Activated T-cell treated with anti-CD3 and anti-CD28 coated beads, Interleukin-2, amount 50 U/mL, for 24 hours (primary cell): ENCODE results near the gene BATF.

ENCODE experiments used
- DNase-seq: peaks from one replicate; pipeline ENCODE4 v3.0.0-alpha.2; 2020
- H3K27ac Mint-ChIP-seq: 2 replicates; pipeline ENCODE4 v1.8.0; 2020; ENCODE audit warnings: mild to moderate bottlenecking, mixed read lengths
- H3K27me3 Mint-ChIP-seq: 2 replicates; pipeline ENCODE4 v1.8.0; 2020; ENCODE audit warnings: mixed read lengths
- H3K36me3 Mint-ChIP-seq: 2 replicates; pipeline ENCODE4 v1.8.0; 2020; ENCODE audit warnings: low read depth, mixed read lengths
- H3K4me1 Mint-ChIP-seq: 2 replicates; pipeline ENCODE4 v1.8.0; 2020; ENCODE audit warnings: low read depth, mixed read lengths
- H3K4me3 Mint-ChIP-seq: 2 replicates; pipeline ENCODE4 v1.8.0; 2020; ENCODE audit warnings: mild to moderate bottlenecking, moderate library complexity, mixed read lengths
- H3K9me3 Mint-ChIP-seq: 2 replicates; pipeline ENCODE4 v1.8.0; 2020; ENCODE audit warnings: mixed read lengths

BATF gene

GRCh38 chr14:75515629-75515996 lies 6.7 kb upstream of the BATF start:
- DNase-seq = no peak
- Mint-ChIP-seq H3K27ac (peak overlapping the region; percentile 22), H3K9me3 (peaks cover 15% of the 10 kb centered on the region)

GRCh38 chr14:75518625-75519024 lies 3.6 kb upstream of the BATF start:
- Mint-ChIP-seq H3K36me3 (peaks cover 16% of the 10 kb centered on the region), H3K27ac (no peak overlapping the region), H3K4me1 (peaks cover 76% of the 10 kb centered on the region), H3K4me3 (no peak overlapping the region), H3K9me3 (no peaks in the 10 kb centered on the region), H3K27me3 (no peaks in the 10 kb centered on the region)
- no peak for DNase-seq

More at GRCh38 chr14:75515629-75515996, 6.7 kb upstream of the BATF start:
- Mint-ChIP-seq H3K27me3 (no peaks in the 10 kb centered on the region), H3K36me3 (peaks cover 13% of the 10 kb centered on the region), H3K4me3 (peak overlapping the region; percentile 70), H3K4me1 (peaks cover 72% of the 10 kb centered on the region)

GRCh38 chr14:75519394-75519793 lies 2.9 kb upstream of the BATF start:
- peaks cover 76% of the 10 kb centered on the region for H3K4me1 Mint-ChIP-seq
- no peaks in the 10 kb centered on the region for H3K9me3 Mint-ChIP-seq
- peaks cover 24% of the 10 kb centered on the region for H3K36me3 Mint-ChIP-seq
- H3K27ac Mint-ChIP-seq = no peak overlapping the region
- no peaks in the 10 kb centered on the region for H3K27me3 Mint-ChIP-seq
- H3K4me3 Mint-ChIP-seq = no peak overlapping the region
- no peak for DNase-seq

- Mint-ChIP-seq H3K36me3 (peaks cover 31% of the 10 kb centered on the region), H3K9me3 (no peaks in the 10 kb centered on the region), H3K4me3 (peak overlapping the region; percentile 7), H3K4me1 (peaks cover 77% of the 10 kb centered on the region), H3K27me3 (no peaks in the 10 kb centered on the region), H3K27ac (peak overlapping the region; percentile 100)
- DNase-seq = no peak
Measured at GRCh38 chr14:75519826-75520728, 2.2 kb upstream of the BATF start.

GRCh38 chr14:75520852-75521251 lies 1.4 kb upstream of the BATF start:
- Mint-ChIP-seq H3K4me3 (peak overlapping the region; percentile 100), H3K27ac (peak overlapping the region; percentile 100), H3K9me3 (no peaks in the 10 kb centered on the region)

GRCh38 chr14:75521415-75522199 lies 662 bp upstream of the BATF start:
- Mint-ChIP-seq H3K36me3 (peaks cover 46% of the 10 kb centered on the region), H3K27me3 (no peaks in the 10 kb centered on the region), H3K4me3 (peak overlapping the region; percentile 100), H3K4me1 (peaks cover 77% of the 10 kb centered on the region), H3K9me3 (no peaks in the 10 kb centered on the region), H3K27ac (peak overlapping the region; percentile 100)
- peak; percentile 59 for DNase-seq

More at GRCh38 chr14:75520852-75521251, 1.4 kb upstream of the BATF start:
- peaks cover 39% of the 10 kb centered on the region for H3K36me3 Mint-ChIP-seq
- peaks cover 77% of the 10 kb centered on the region for H3K4me1 Mint-ChIP-seq
- H3K27me3 Mint-ChIP-seq = no peaks in the 10 kb centered on the region
- no peak for DNase-seq

- Mint-ChIP-seq H3K27me3 (no peaks in the 10 kb centered on the region), H3K27ac (peak overlapping the region; percentile 100), H3K36me3 (peaks cover 58% of the 10 kb centered on the region), H3K9me3 (no peaks in the 10 kb centered on the region), H3K4me3 (peak overlapping the region; percentile 100), H3K4me1 (peaks cover 81% of the 10 kb centered on the region)
- DNase-seq = no peak
Measured at GRCh38 chr14:75522983-75523318, 682 bp downstream of the BATF start.

GRCh38 chr14:75523771-75524171 lies 1.5 kb downstream of the BATF start:
- Mint-ChIP-seq H3K4me3 (peak overlapping the region; percentile 100), H3K36me3 (peaks cover 67% of the 10 kb centered on the region), H3K4me1 (peaks cover 82% of the 10 kb centered on the region), H3K9me3 (no peaks in the 10 kb centered on the region), H3K27me3 (no peaks in the 10 kb centered on the region), H3K27ac (peak overlapping the region; percentile 100)
- DNase-seq = no peak

GRCh38 chr14:75525969-75526368 lies 3.7 kb downstream of the BATF start:
- Mint-ChIP-seq H3K4me1 (peaks cover 74% of the 10 kb centered on the region), H3K27me3 (no peaks in the 10 kb centered on the region), H3K4me3 (peak overlapping the region; percentile 100), H3K27ac (peak overlapping the region; percentile 100), H3K36me3 (peaks cover 85% of the 10 kb centered on the region), H3K9me3 (no peaks in the 10 kb centered on the region)
- DNase-seq = no peak

GRCh38 chr14:75527449-75528163 lies 5.3 kb downstream of the BATF start:
- Mint-ChIP-seq H3K27me3 (no peaks in the 10 kb centered on the region), H3K4me1 (peaks cover 77% of the 10 kb centered on the region), H3K9me3 (no peaks in the 10 kb centered on the region), H3K27ac (peak overlapping the region; percentile 77), H3K36me3 (peaks cover 95% of the 10 kb centered on the region), H3K4me3 (peak overlapping the region; percentile 63)
- DNase-seq = no peak

GRCh38 chr14:75531256-75531655 lies 9.0 kb downstream of the BATF start:
- no peak for DNase-seq
- no peaks in the 10 kb centered on the region for H3K27me3 Mint-ChIP-seq
- peaks cover 83% of the 10 kb centered on the region for H3K4me1 Mint-ChIP-seq
- H3K27ac Mint-ChIP-seq = peak overlapping the region; percentile 48
- peak overlapping the region; percentile 6 for H3K4me3 Mint-ChIP-seq
- peaks cover 92% of the 10 kb centered on the region for H3K36me3 Mint-ChIP-seq
- H3K9me3 Mint-ChIP-seq = no peaks in the 10 kb centered on the region

GRCh38 chr14:75531660-75532317 lies 9.5 kb downstream of the BATF start:
- no peaks in the 10 kb centered on the region for H3K9me3 Mint-ChIP-seq
- H3K4me1 Mint-ChIP-seq = peaks cover 80% of the 10 kb centered on the region
- H3K27ac Mint-ChIP-seq = peak overlapping the region; percentile 48
- H3K27me3 Mint-ChIP-seq = no peaks in the 10 kb centered on the region
- peaks cover 91% of the 10 kb centered on the region for H3K36me3 Mint-ChIP-seq
- peak overlapping the region; percentile 8 for H3K4me3 Mint-ChIP-seq
- DNase-seq = no peak

- Mint-ChIP-seq H3K27ac (peak overlapping the region; percentile 72), H3K36me3 (peaks cover 88% of the 10 kb centered on the region), H3K4me1 (peaks cover 80% of the 10 kb centered on the region), H3K9me3 (no peaks in the 10 kb centered on the region), H3K27me3 (no peaks in the 10 kb centered on the region), H3K4me3 (peak overlapping the region; percentile 7)
- no peak for DNase-seq
Measured at GRCh38 chr14:75533791-75534555, 11.7 kb downstream of the BATF start.
